IMR-90 (cell line): ENCODE measurements around the gene SERF2. TPM values are rescaled to one million over a fixed set of nuclear protein-coding genes. Genes with fewer than 3 reads are reported as not detected.

Experiments used
- microRNA-seq, 2 experiments: library from miRNA; stranded (forward) in 1 of 2; unstranded in 1 of 2; fragments of 10-50 nt in 1 of 2; fragments of <30 nt in 1 of 2; gene quantifications in 1 of 2; microRNA quantifications in 1 of 2; one replicate each; pipeline versions ENCODE3 to v1.1.0; 2013 to 2020; ENCODE audit not compliant: insufficient read depth in 1 of 2, insufficient read length in 1 of 2, unreplicated experiment in 1 of 2
- polyA plus RNA-seq, 3 experiments: library from polyadenylated mRNA; depleted of rRNA; stranded (reverse); fragments of >200 nt; gene quantifications; 2 replicates each; pipeline ENCODE4 v1.2.3, GENCODE V29; 2012; ENCODE audit warnings: low replicate concordance in 1 of 3
- small RNA-seq, 5 experiments: library from RNA; depleted of rRNA; stranded (forward); fragments of <200 nt; gene quantifications; one replicate each; pipeline ENCODE3, GENCODE V24; 2012
- total RNA-seq: library from RNA; depleted of rRNA; stranded (reverse); fragments of >200 nt; gene quantifications from 2 replicates; pipeline ENCODE4 v1.2.3, GENCODE V29; 2012; rRNA removed

SERF2 gene
- total and polyA plus RNA-seq, 2 of the 4 experiments (the other 2 are of a cell fraction): 526 to 2,187 TPM

Small RNA genes lying within 50 kb of the gene (microRNA-seq; reads per million reads assigned to microRNA genes)
- gene MIR1282: 0 reads per million in 2 experiments

Small RNA genes lying within 50 kb of the gene (small RNA-seq; reads per million reads assigned to genes)
- 0 reads per million in 5 experiments for gene MIR1282

Other genes starting within 250 kb of the SERF2 start
- 10.0 and 12.7 TPM in 2 replicates for gene PPIP5K1, start 202.1 kb upstream of the SERF2 start, total RNA-seq
- 14.2 and 15.2 TPM in 2 replicates for gene PPIP5K1, start 202.1 kb upstream of the SERF2 start, polyA plus RNA-seq (2012; rRNA removed)
- gene CKMT1B, start 198.3 kb upstream of the SERF2 start, total RNA-seq: not detected in 2 replicates
- gene CKMT1B, start 198.3 kb upstream of the SERF2 start, polyA plus RNA-seq (2012; rRNA removed): 0.07 TPM in 1 of 2 replicates, not detected in the other
- gene STRC, start 173.5 kb upstream of the SERF2 start, total RNA-seq: not detected in 2 replicates
- 0.20 TPM in 1 of 2 replicates, not detected in the other for gene STRC, start 173.5 kb upstream of the SERF2 start, polyA plus RNA-seq (2012; rRNA removed)
- gene CATSPER2, start 143.5 kb upstream of the SERF2 start, total RNA-seq: 0.28 and 11.3 TPM in 2 replicates
- gene CATSPER2, start 143.5 kb upstream of the SERF2 start, polyA plus RNA-seq (2012; rRNA removed): 0.41 and 0.85 TPM in 2 replicates
- gene CKMT1A, start 98.5 kb upstream of the SERF2 start, total RNA-seq: not detected in 2 replicates
- gene CKMT1A, start 98.5 kb upstream of the SERF2 start, polyA plus RNA-seq (2012; rRNA removed): not detected in 2 replicates
- 103 and 155 TPM in 2 replicates for gene PDIA3, start 45.9 kb upstream of the SERF2 start, total RNA-seq
- gene PDIA3, start 45.9 kb upstream of the SERF2 start, polyA plus RNA-seq (2012; rRNA removed): 396 and 980 TPM in 2 replicates
- gene ELL3, start 15.4 kb upstream of the SERF2 start, total RNA-seq: 1.6 and 1.7 TPM in 2 replicates
- 1.2 and 1.3 TPM in 2 replicates for gene ELL3, start 15.4 kb upstream of the SERF2 start, polyA plus RNA-seq (2012; rRNA removed)
- gene SERINC4, start 7.9 kb downstream of the SERF2 start, total RNA-seq: under 0.01 TPM in 1 of 2 replicates, not detected in the other
- 0.09 TPM in 1 of 2 replicates, not detected in the other for gene SERINC4, start 7.9 kb downstream of the SERF2 start, polyA plus RNA-seq (2012; rRNA removed)
- 1.4 and 5.3 TPM in 2 replicates for gene HYPK, start 8.3 kb downstream of the SERF2 start, total RNA-seq
- gene HYPK, start 8.3 kb downstream of the SERF2 start, polyA plus RNA-seq (2012; rRNA removed): 7.2 and 9.1 TPM in 2 replicates
- 28.5 and 32.2 TPM in 2 replicates for gene MFAP1, start 32.4 kb downstream of the SERF2 start, total RNA-seq
- gene MFAP1, start 32.4 kb downstream of the SERF2 start, polyA plus RNA-seq (2012; rRNA removed): 20.8 and 21.6 TPM in 2 replicates
- 25.8 and 28.9 TPM in 2 replicates for gene WDR76, start 34.7 kb downstream of the SERF2 start, total RNA-seq
- 4.7 and 4.8 TPM in 2 replicates for gene WDR76, start 34.7 kb downstream of the SERF2 start, polyA plus RNA-seq (2012; rRNA removed)